NT2/D1 (cell line): Measurements from ENCODE around the gene GFRA1.

Experiments used
- SUZ12 ChIP-seq: IDR thresholded peaks from 2 replicates; pipeline ENCODE4 v1.6.1; 2011; ENCODE audit not compliant: insufficient read length, insufficient read depth; ENCODE audit errors: extremely low read depth
- YY1 ChIP-seq: IDR thresholded peaks from 2 replicates; pipeline ENCODE4 v1.6.1; 2011; ENCODE audit not compliant: insufficient read length, insufficient read depth
- ZNF274 ChIP-seq: IDR thresholded peaks from 2 replicates; pipeline ENCODE4 v1.6.1; 2011; ENCODE audit warnings: mild to moderate bottlenecking, low read depth, low read length

- no peak for TF ChIP-seq ZNF274
- TF ChIP-seq YY1: no peak
- no peak for TF ChIP-seq SUZ12
These were observed 184.0 kb downstream of the GFRA1 start for GRCh38 chr10:116088985-116089384.
